Astrocyte (in vitro differentiated cells and primary cell): ENCODE results near the gene NELFA. TPM values are rescaled to one million over a fixed set of nuclear protein-coding genes. Genes with fewer than 3 reads are reported as not detected.

Experiments used
- DNase-seq: peaks from one replicate; pipeline ENCODE4 v3.0.0-alpha.2; 2010; ENCODE audit warnings: low read depth
- FAIRE-seq: peaks from 2 replicates; lab custom pipeline; 2011; peaks lifted over from hg19 to GRCh38; lab: Jason Lieb, UNC
- H2AFZ ChIP-seq: 2 replicates; pipeline ENCODE4 v1.6.0; 2012; ENCODE audit warnings: low read depth, low read length, inconsistent platforms
- H3K27ac ChIP-seq: 2 replicates; pipeline ENCODE4 v1.5.1; 2011; ENCODE audit warnings: low read depth, low read length, inconsistent platforms
- H3K27me3 ChIP-seq: 2 replicates; pipeline ENCODE4 v1.6.0; 2011; ENCODE audit warnings: low read length, inconsistent platforms; ENCODE audit not compliant: insufficient read depth
- H3K36me3 ChIP-seq: 2 replicates; pipeline ENCODE4 v1.5.1; 2011; ENCODE audit warnings: low read length, inconsistent platforms; ENCODE audit not compliant: insufficient read depth
- H3K4me1 ChIP-seq: 2 replicates; pipeline ENCODE4 v1.5.1; 2011; ENCODE audit warnings: low read length, inconsistent platforms; ENCODE audit not compliant: insufficient read depth
- H3K4me2 ChIP-seq: 2 replicates; pipeline ENCODE4 v1.6.0; 2012; ENCODE audit warnings: low read length, inconsistent platforms
- H3K4me3 ChIP-seq: 2 replicates; pipeline ENCODE4 v1.5.1; 2011; ENCODE audit warnings: low read depth, mild to moderate bottlenecking, low read length, inconsistent platforms; ENCODE audit not compliant: insufficient read depth
- H3K79me2 ChIP-seq: 2 replicates; pipeline ENCODE4 v1.6.0; 2012; ENCODE audit warnings: mild to moderate bottlenecking, low read length, inconsistent platforms; ENCODE audit not compliant: insufficient read depth
- H3K9ac ChIP-seq: 2 replicates; pipeline ENCODE4 v1.6.0; 2012; ENCODE audit warnings: mild to moderate bottlenecking, low read length, inconsistent platforms
- H3K9me3 ChIP-seq: 2 replicates; pipeline ENCODE4 v1.5.1; 2012; ENCODE audit warnings: low read depth, mild to moderate bottlenecking, low read length, inconsistent platforms; ENCODE audit not compliant: insufficient read depth
- H4K20me1 ChIP-seq: 2 replicates; pipeline ENCODE4 v1.6.0; 2012; ENCODE audit warnings: low read length, inconsistent platforms; ENCODE audit not compliant: insufficient read depth
- H3K27ac Mint-ChIP-seq: one replicate; pipeline ENCODE4 v1.8.0; 2021; ENCODE audit warnings: mild to moderate bottlenecking, mixed read lengths; ENCODE audit not compliant: unreplicated experiment
- H3K27me3 Mint-ChIP-seq: one replicate; pipeline ENCODE4 v1.8.0; 2021; ENCODE audit warnings: low read depth, mixed read lengths; ENCODE audit not compliant: unreplicated experiment
- H3K36me3 Mint-ChIP-seq: one replicate; pipeline ENCODE4 v1.8.0; 2021; ENCODE audit warnings: low read depth, mixed read lengths; ENCODE audit not compliant: unreplicated experiment
- H3K4me1 Mint-ChIP-seq: one replicate; pipeline ENCODE4 v1.8.0; 2021; ENCODE audit warnings: low read depth, mixed read lengths; ENCODE audit not compliant: unreplicated experiment
- H3K4me3 Mint-ChIP-seq: one replicate; pipeline ENCODE4 v1.8.0; 2021; ENCODE audit warnings: mild to moderate bottlenecking, moderate library complexity, mixed read lengths; ENCODE audit not compliant: unreplicated experiment
- H3K9me3 Mint-ChIP-seq: one replicate; pipeline ENCODE4 v1.8.0; 2021; ENCODE audit warnings: mild to moderate bottlenecking, mixed read lengths; ENCODE audit not compliant: unreplicated experiment
- CTCF ChIP-seq: IDR thresholded peaks from 2 replicates; pipeline ENCODE4 v1.5.1; 2011; ENCODE audit warnings: low read depth, mild to moderate bottlenecking, inconsistent platforms, low read length, moderate library complexity; ENCODE audit not compliant: insufficient read depth
- EZH2 ChIP-seq: IDR thresholded peaks from 2 replicates; pipeline ENCODE4 v1.6.1; 2012; ENCODE audit warnings: mild to moderate bottlenecking, low read length, inconsistent platforms; ENCODE audit not compliant: insufficient read depth
- total RNA-seq: library from RNA; stranded (reverse); gene quantifications from 2 replicates; pipeline ENCODE4 v1.2.1, GENCODE V29; 2021

Gene NELFA
- total RNA-seq, 1 donor from 2014 or later: 24.5 TPM

- no peaks in the 10 kb centered on the region for H3K27me3 Mint-ChIP-seq
- no peak overlapping the region for H3K4me3 Mint-ChIP-seq
- Histone ChIP-seq H4K20me1 (peaks cover 27% of the 10 kb centered on the region), H3K9me3 (no peaks in the 10 kb centered on the region), H3K36me3 (peaks cover 6% of the 10 kb centered on the region), H2AFZ (no peak overlapping the region), H3K4me3 (no peak overlapping the region), H3K4me2 (no peak overlapping the region), H3K4me1 (no peaks in the 10 kb centered on the region), H3K9ac (no peak overlapping the region), H3K27me3 (no peaks in the 10 kb centered on the region), H3K27ac (no peak overlapping the region), H3K79me2 (peaks cover 35% of the 10 kb centered on the region)
- FAIRE-seq: no peak
- H3K36me3 Mint-ChIP-seq: peaks cover 15% of the 10 kb centered on the region
- no peaks in the 10 kb centered on the region for H3K9me3 Mint-ChIP-seq
- no peaks in the 10 kb centered on the region for H3K4me1 Mint-ChIP-seq
- TF ChIP-seq EZH2 (no peak), CTCF (no peak)
- DNase-seq: no peak
- H3K27ac Mint-ChIP-seq: no peak overlapping the region
Observed at GRCh38 chr4:1990676-1991075, 18.1 kb downstream of the NELFA start.

GRCh38 chr4:1990348-1990645 lies 18.5 kb downstream of the NELFA start:
- DNase-seq: no peak
- Histone ChIP-seq H3K9me3 (no peaks in the 10 kb centered on the region), H3K4me1 (no peaks in the 10 kb centered on the region), H3K9ac (no peak overlapping the region), H2AFZ (no peak overlapping the region), H4K20me1 (peaks cover 27% of the 10 kb centered on the region), H3K4me3 (no peak overlapping the region), H3K27ac (no peak overlapping the region), H3K36me3 (peaks cover 6% of the 10 kb centered on the region), H3K4me2 (no peak overlapping the region), H3K79me2 (peaks cover 31% of the 10 kb centered on the region), H3K27me3 (no peaks in the 10 kb centered on the region)
- Mint-ChIP-seq H3K4me1 (no peaks in the 10 kb centered on the region), H3K27ac (no peak overlapping the region), H3K4me3 (no peak overlapping the region), H3K36me3 (peaks cover 15% of the 10 kb centered on the region), H3K9me3 (no peaks in the 10 kb centered on the region), H3K27me3 (no peaks in the 10 kb centered on the region)
- TF ChIP-seq CTCF: no peak
- TF ChIP-seq EZH2: no peak
- FAIRE-seq: no peak

- H3K36me3 Mint-ChIP-seq: peaks cover 15% of the 10 kb centered on the region
- Histone ChIP-seq H2AFZ (no peak overlapping the region), H3K9me3 (no peaks in the 10 kb centered on the region), H4K20me1 (peaks cover 23% of the 10 kb centered on the region), H3K4me2 (no peak overlapping the region), H3K9ac (no peak overlapping the region), H3K27me3 (no peaks in the 10 kb centered on the region), H3K79me2 (peaks cover 26% of the 10 kb centered on the region), H3K36me3 (peaks cover 6% of the 10 kb centered on the region), H3K4me1 (no peaks in the 10 kb centered on the region), H3K4me3 (no peak overlapping the region), H3K27ac (no peak overlapping the region)
- no peak for DNase-seq
- no peaks in the 10 kb centered on the region for H3K27me3 Mint-ChIP-seq
- no peak overlapping the region for H3K27ac Mint-ChIP-seq
- H3K4me1 Mint-ChIP-seq: no peaks in the 10 kb centered on the region
- H3K9me3 Mint-ChIP-seq: no peaks in the 10 kb centered on the region
- no peak overlapping the region for H3K4me3 Mint-ChIP-seq
- no peak for FAIRE-seq
- TF ChIP-seq EZH2: no peak
Observed at GRCh38 chr4:1989533-1990347, 19.0 kb downstream of the NELFA start.
